WERI-Rb-1 (cell line): Measurements from ENCODE around the gene ST3GAL3.

Experiments used
- DNase-seq: peaks from one replicate; pipeline ENCODE4 v3.0.0-alpha.2; 2020
- H3K27ac ChIP-seq: fragments of 250-450 bp; sonication (Bioruptor Pico); 2 replicates; pipeline ENCODE4 v1.5.1; 2020; ENCODE audit warnings: mild to moderate bottlenecking, moderate library complexity
- H3K27me3 ChIP-seq: fragments of 250-450 bp; sonication (Bioruptor Pico); 2 replicates; pipeline ENCODE4 v1.5.1; 2021; ENCODE audit warnings: mild to moderate bottlenecking, low read depth, moderate library complexity; ENCODE audit not compliant: insufficient read depth, severe bottlenecking
- H3K36me3 ChIP-seq: fragments of 250-450 bp; sonication (Bioruptor Pico); 2 replicates; pipeline ENCODE4 v1.5.1; 2020; ENCODE audit warnings: mild to moderate bottlenecking, moderate library complexity
- H3K4me3 ChIP-seq: 2 replicates; pipeline ENCODE4 v1.5.1; 2011; ENCODE audit warnings: low read depth, mild to moderate bottlenecking, control low read depth, low read length
- H3K9me3 ChIP-seq: fragments of 250-450 bp; sonication (Bioruptor Pico); 2 replicates; pipeline ENCODE4 v1.5.1; 2021; ENCODE audit warnings: mild to moderate bottlenecking, moderate library complexity; ENCODE audit not compliant: severe bottlenecking
- CTCF ChIP-seq: IDR thresholded peaks from 2 replicates; pipeline ENCODE4 v1.5.1; 2011; ENCODE audit warnings: low read depth, mild to moderate bottlenecking, control low read depth, inconsistent platforms, low read length

The ST3GAL3 gene

GRCh38 chr1:43688594-43689000 is 18.7 kb upstream of the ST3GAL3 start:
- H3K4me3 ChIP-seq, result no peak overlapping the region
- DNase-seq, result no peak
- no peak overlapping the region for H3K27ac ChIP-seq
- peaks cover 93% of the 10 kb centered on the region for H3K36me3 ChIP-seq
- no peak for TF ChIP-seq CTCF
- no peaks in the 10 kb centered on the region for H3K9me3 ChIP-seq
- H3K27me3 ChIP-seq, result no peaks in the 10 kb centered on the region

GRCh38 chr1:43689289-43689688 is 18.0 kb upstream of the ST3GAL3 start:
- DNase-seq, result no peak
- no peaks in the 10 kb centered on the region for H3K9me3 ChIP-seq
- TF ChIP-seq CTCF, result no peak
- no peak overlapping the region for H3K27ac ChIP-seq
- peaks cover 93% of the 10 kb centered on the region for H3K36me3 ChIP-seq
- H3K4me3 ChIP-seq, result no peak overlapping the region
- no peaks in the 10 kb centered on the region for H3K27me3 ChIP-seq

- Histone ChIP-seq H3K4me3 (no peak overlapping the region), H3K36me3 (peaks cover 98% of the 10 kb centered on the region), H3K27me3 (no peaks in the 10 kb centered on the region), H3K9me3 (no peaks in the 10 kb centered on the region), H3K27ac (no peak overlapping the region)
- DNase-seq, result no peak
- TF ChIP-seq CTCF, result no peak
Measured at GRCh38 chr1:43691871-43692815, 15.2 kb upstream of the ST3GAL3 start.

GRCh38 chr1:43693371-43693770 is 14.0 kb upstream of the ST3GAL3 start:
- H3K4me3 ChIP-seq, result no peak overlapping the region
- H3K36me3 ChIP-seq, result peaks cover 98% of the 10 kb centered on the region
- TF ChIP-seq CTCF, result no peak
- H3K9me3 ChIP-seq, result no peaks in the 10 kb centered on the region
- DNase-seq, result no peak
- H3K27me3 ChIP-seq, result no peaks in the 10 kb centered on the region
- no peak overlapping the region for H3K27ac ChIP-seq

GRCh38 chr1:43699281-43699680 is 8.1 kb upstream of the ST3GAL3 start:
- H3K27ac ChIP-seq, result no peak overlapping the region
- TF ChIP-seq CTCF, result no peak

GRCh38 chr1:43703836-43704235 is 3.5 kb upstream of the ST3GAL3 start:
- Histone ChIP-seq H3K9me3 (no peaks in the 10 kb centered on the region), H3K27ac (no peak overlapping the region), H3K27me3 (no peaks in the 10 kb centered on the region), H3K36me3 (peaks cover 63% of the 10 kb centered on the region), H3K4me3 (no peak overlapping the region)
- DNase-seq, result no peak
- no peak for TF ChIP-seq CTCF

More at GRCh38 chr1:43699281-43699680, 8.1 kb upstream of the ST3GAL3 start:
- DNase-seq, result no peak
- Histone ChIP-seq H3K4me3 (no peak overlapping the region), H3K27me3 (no peaks in the 10 kb centered on the region), H3K36me3 (peaks cover 93% of the 10 kb centered on the region), H3K9me3 (no peaks in the 10 kb centered on the region)
